Astrocyte of the cerebellum (primary cell): ENCODE results near the gene OPRD1.
"Not testable (repeated sequence)": the region's sequence is repeated elsewhere in the genome, so short reads cannot be mapped to it uniquely, and the experiment has no call there.

ENCODE experiments used
- DNase-seq: peaks from one replicate; pipeline ENCODE4 v3.0.0-alpha.2; 2011; ENCODE audit warnings: low read depth
- H3K4me3 ChIP-seq: 2 replicates; pipeline ENCODE4 v1.5.1; 2011; ENCODE audit warnings: mild to moderate bottlenecking, low read depth, low read length, moderate library complexity
- CTCF ChIP-seq: IDR thresholded peaks from 2 replicates; pipeline ENCODE4 v1.5.1; 2012; ENCODE audit warnings: low read length, low read depth, moderate library complexity, mild to moderate bottlenecking; ENCODE audit errors: missing control alignments
- in situ Hi-C: cut with HindIII; loops from 2 replicates; pipeline ENCODE4 v1.10.0; 2017; ENCODE audit warnings: low sequenced_read_pairs

OPRD1 gene

GRCh38 chr1:28869952-28870351 lies 58.0 kb downstream of the OPRD1 start:
- in situ Hi-C loops, result no loop called here
- no peak for DNase-seq
- no peak for TF ChIP-seq CTCF
- H3K4me3 ChIP-seq, result no peak overlapping the region

GRCh38 chr1:28871631-28872401 lies 59.8 kb downstream of the OPRD1 start:
- no peak for TF ChIP-seq CTCF
- DNase-seq, result no peak
- no peak overlapping the region for H3K4me3 ChIP-seq
- in situ Hi-C loops, result no loop called here

- DNase-seq, in situ Hi-C loops, H3K4me3 ChIP-seq: not testable (repeated sequence)
Observed at GRCh38 chr1:28875134-28875533, 63.2 kb downstream of the OPRD1 start.

- TF ChIP-seq CTCF, result peak; percentile 85
- H3K4me3 ChIP-seq, result no peak overlapping the region
- peak; percentile 50 for DNase-seq
- in situ Hi-C loops, result no loop called here
Observed at GRCh38 chr1:28877132-28877781, 65.3 kb downstream of the OPRD1 start.

GRCh38 chr1:28878796-28879195 lies 66.8 kb downstream of the OPRD1 start:
- TF ChIP-seq CTCF, result no peak
- in situ Hi-C loops, result no loop called here
- DNase-seq, result no peak
- no peak overlapping the region for H3K4me3 ChIP-seq

GRCh38 chr1:28882009-28882628 lies 70.1 kb downstream of the OPRD1 start:
- peak; percentile 77 for DNase-seq
- H3K4me3 ChIP-seq, result no peak overlapping the region
- in situ Hi-C loops, result no loop called here
- TF ChIP-seq CTCF, result peak; percentile 91

- no peak overlapping the region for H3K4me3 ChIP-seq
- in situ Hi-C loops, result no loop called here
- DNase-seq, result no peak
- TF ChIP-seq CTCF, result no peak
Observed at GRCh38 chr1:28883242-28883616, 71.3 kb downstream of the OPRD1 start.
